ENCODE data around the gene KPTN. TPM values are rescaled to one million over a fixed set of nuclear protein-coding genes. Genes with fewer than 3 reads are reported as not detected.
A peak's percentile ranks its signal among the peaks of the same experiment; 100 is the strongest.

The KPTN gene
- total RNA-seq, 8 experiments from 2014 or later = 5.5 to 24.9 (median 9.6) TPM

DNA sequence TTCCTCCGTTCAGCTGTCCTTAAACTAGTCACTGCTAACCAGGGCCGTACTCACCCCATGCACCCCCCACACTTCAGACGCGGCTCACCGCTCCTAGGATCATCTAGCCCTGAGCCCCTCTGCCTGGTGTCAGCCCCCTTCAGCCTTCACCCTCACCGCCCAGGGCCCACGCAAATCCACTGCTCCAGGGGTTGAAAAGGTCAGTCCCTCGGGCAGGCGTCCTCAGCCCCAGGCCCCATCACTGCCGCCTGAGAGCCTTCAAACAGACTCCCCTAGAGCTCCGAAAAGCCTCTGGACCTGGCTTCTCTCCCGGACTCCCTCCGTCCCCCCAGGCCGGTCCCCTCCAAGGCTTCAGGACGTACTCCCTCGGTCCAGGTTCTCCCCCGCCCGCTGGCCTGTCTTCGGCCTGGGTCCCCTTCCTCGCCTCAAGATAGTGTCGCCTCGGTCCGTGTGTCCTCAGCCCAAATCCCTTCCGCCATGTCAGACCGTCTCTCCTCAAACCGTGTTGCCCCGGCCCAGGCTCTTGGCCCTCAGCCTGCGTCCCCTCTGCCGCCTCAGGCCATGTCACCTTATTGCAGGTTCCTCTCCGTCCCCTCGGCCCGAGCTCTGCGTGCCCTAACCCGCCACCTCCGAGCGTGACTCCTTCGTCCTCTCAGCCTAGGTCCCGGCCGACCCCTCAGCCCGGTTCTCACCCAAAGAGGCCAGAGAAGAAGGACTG lies 30.3 kb upstream of the KPTN start:
- H3K4me3 ChIP-seq = peak overlapping the region; percentile 50 to 88 (median 83)
- ATAC-seq (replicated peaks in 6 of 8) = peak in 4 of 8 experiments; percentile 1 to 2 (median 2)
- WGBS, 10 experiments = 0 to 60% methylated on average over 1 to 3 of the region's 40 CpGs; no CpG with 5 or more reads in 8 of the 10 experiments
- peak overlapping the region; percentile 91 to 96 for H3K27ac ChIP-seq
- H3K4me1 ChIP-seq (replicated peaks in 1 of 2) = peaks cover 11 to 13% of the 10 kb centered on the region in 2 donors
- in situ Hi-C loops (cut with MboI; ENCODE audit: low pct_unique_long_range_greater_than_20kb in 2 of 9, low sequenced_read_pairs in 9 of 9, unreplicated experiment in 9 of 9) = loop anchor here in 3 of 9 experiments (10.0 to 25.0 kb wide), 3 partner anchors 80 to 227 kb away; no protein-coding TSS in a partner anchor

DNA sequence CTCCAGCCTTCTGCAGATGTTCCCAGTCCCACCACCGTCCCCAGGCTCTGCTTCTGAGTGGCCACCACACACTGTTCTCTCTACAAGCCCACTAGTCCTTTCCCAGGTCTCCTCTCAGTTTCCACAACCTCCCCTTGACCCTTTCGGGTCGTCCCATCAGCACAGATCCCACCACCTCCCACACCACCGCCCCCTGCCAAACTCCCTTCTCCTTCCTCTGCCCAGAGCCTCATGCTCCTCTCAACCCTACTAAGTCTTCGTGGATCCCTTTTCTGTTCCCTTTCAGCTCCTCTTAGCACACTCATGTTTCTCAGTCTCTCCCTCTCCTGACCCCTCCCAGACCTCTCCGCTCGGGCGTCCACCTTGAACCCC lies 28.9 kb upstream of the KPTN start:
- WGBS, 10 experiments = 60 to 100% (median 85%) methylated on average over 1 to 5 of the region's 8 CpGs; no CpG with 5 or more reads in 3 of the 10 experiments
- peak overlapping the region in 3 of 5 donors; percentile 75 to 88 (median 83) for H3K4me3 ChIP-seq
- H3K4me1 ChIP-seq (replicated peaks in 1 of 2) = peaks cover 19% of the 10 kb centered on the region in 2 donors
- H3K27ac ChIP-seq = no peak overlapping the region
- no peak for ATAC-seq (replicated peaks in 6 of 8)
- in situ Hi-C loops (cut with MboI; ENCODE audit: low pct_unique_long_range_greater_than_20kb in 2 of 9, low sequenced_read_pairs in 9 of 9, unreplicated experiment in 9 of 9) = loop anchor here in 3 of 9 experiments (10.0 to 25.0 kb wide), 3 partner anchors 78 to 226 kb away; no protein-coding TSS in a partner anchor

- Histone ChIP-seq H3K4me1 (replicated peaks in 1 of 2) (peaks cover 25% of the 10 kb centered on the region in 2 donors), H3K27ac (peak overlapping the region in 1 of 2 donors; percentile 36), H3K4me3 (peak overlapping the region in 2 of 5 donors; percentile 75 to 83)
- 5 to 80% (median 60%) methylated on average over 2 to 4 of the region's 11 CpGs; no CpG with 5 or more reads in 3 of the 10 experiments for WGBS, 10 experiments
- in situ Hi-C loops (cut with MboI; ENCODE audit: low pct_unique_long_range_greater_than_20kb in 2 of 9, low sequenced_read_pairs in 9 of 9, unreplicated experiment in 9 of 9) = loop anchor here in 3 of 9 experiments (10.0 to 25.0 kb wide), 3 partner anchors 78 to 225 kb away; no protein-coding TSS in a partner anchor
- ATAC-seq (replicated peaks in 6 of 8) = no peak
Measured at GRCh38 chr19:47512183-47512947, 28.3 kb upstream of the KPTN start.

DNA sequence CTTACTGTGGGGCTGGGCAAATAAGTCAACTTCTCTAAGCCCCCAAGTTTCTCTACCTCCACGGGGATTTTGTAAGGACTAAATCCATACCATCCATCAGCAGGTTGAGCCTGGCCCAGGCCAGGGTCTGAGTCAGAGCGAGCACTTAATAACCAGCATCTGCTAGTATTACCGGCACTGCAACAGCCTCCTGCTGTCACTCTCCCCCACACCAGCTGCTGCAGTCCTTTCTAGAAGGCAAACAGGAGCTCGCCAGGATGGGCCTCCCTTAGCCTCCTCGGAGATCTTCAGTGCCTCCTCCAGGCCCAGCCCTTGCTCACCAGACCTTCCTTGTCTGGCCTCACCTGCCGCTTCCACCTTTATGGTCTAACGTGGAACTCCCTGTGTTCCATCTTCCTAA lies 27.7 kb upstream of the KPTN start:
- in situ Hi-C loops (cut with MboI; ENCODE audit: low pct_unique_long_range_greater_than_20kb in 2 of 9, low sequenced_read_pairs in 9 of 9, unreplicated experiment in 9 of 9) = loop anchor here in 3 of 9 experiments (10.0 to 25.0 kb wide), 3 partner anchors 77 to 224 kb away; no protein-coding TSS in a partner anchor
- H3K4me1 ChIP-seq (replicated peaks in 1 of 2) = peaks cover 31 to 32% of the 10 kb centered on the region in 2 donors
- WGBS, 10 experiments = 67 to 82% (median 77%) methylated on average over 1 to 4 of the region's 7 CpGs; no CpG with 5 or more reads in 6 of the 10 experiments
- peak overlapping the region in 2 of 5 donors; percentile 75 to 83 for H3K4me3 ChIP-seq
- no peak for ATAC-seq (replicated peaks in 6 of 8)
- H3K27ac ChIP-seq = no peak overlapping the region

DNA sequence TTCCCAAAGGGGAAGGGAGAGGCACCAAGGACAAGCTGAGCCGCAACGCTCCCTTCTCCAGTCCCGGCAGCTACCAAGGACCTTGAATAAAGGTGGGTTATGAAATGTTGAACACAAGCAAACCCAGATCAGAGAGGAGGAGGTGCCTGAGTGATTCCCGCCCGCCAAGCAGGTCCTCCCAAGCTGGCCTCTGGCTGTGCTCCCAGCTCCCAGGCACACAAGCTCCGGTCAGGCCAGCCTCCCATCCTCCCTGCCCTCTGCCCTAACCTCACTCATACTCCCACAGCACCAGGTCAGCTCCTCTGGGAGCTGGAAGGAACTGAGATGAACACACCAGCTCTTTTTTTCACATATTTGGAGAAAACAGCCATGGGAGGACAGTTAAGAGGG lies 27.1 kb upstream of the KPTN start:
- Histone ChIP-seq H3K27ac (no peak overlapping the region), H3K4me1 (replicated peaks in 1 of 2) (peaks cover 36 to 37% of the 10 kb centered on the region in 2 donors), H3K4me3 (no peak overlapping the region)
- WGBS, 10 experiments = 83 to 100% methylated on average over 1 to 2 of the region's 6 CpGs; no CpG with 5 or more reads in 8 of the 10 experiments
- ATAC-seq (replicated peaks in 6 of 8) = no peak
- in situ Hi-C loops (cut with MboI; ENCODE audit: low pct_unique_long_range_greater_than_20kb in 2 of 9, low sequenced_read_pairs in 9 of 9, unreplicated experiment in 9 of 9) = loop anchor here in 3 of 9 experiments (10.0 to 25.0 kb wide), 3 partner anchors 76 to 224 kb away; no protein-coding TSS in a partner anchor

- H3K27ac ChIP-seq = no peak overlapping the region
- no peak overlapping the region for H3K4me3 ChIP-seq
- peaks cover 38 to 40% of the 10 kb centered on the region in 2 donors for H3K4me1 ChIP-seq (replicated peaks in 1 of 2)
- WGBS, 10 experiments = 20 to 100% (median 60%) methylated on average over 1 to 5 of the region's 12 CpGs; no CpG with 5 or more reads in 3 of the 10 experiments
- in situ Hi-C loops (cut with MboI; ENCODE audit: low pct_unique_long_range_greater_than_20kb in 2 of 9, low sequenced_read_pairs in 9 of 9, unreplicated experiment in 9 of 9) = loop anchor here in 3 of 9 experiments (10.0 to 25.0 kb wide), 3 partner anchors 76 to 223 kb away; no protein-coding TSS in a partner anchor
- ATAC-seq (replicated peaks in 6 of 8) = no peak
Measured at GRCh38 chr19:47510516-47511127, 26.6 kb upstream of the KPTN start.

GRCh38 chr19:47509973-47510372 lies 26.0 kb upstream of the KPTN start:
- Histone ChIP-seq H3K27ac (no peak overlapping the region), H3K4me3 (no peak overlapping the region), H3K4me1 (replicated peaks in 1 of 2) (peaks cover 38 to 40% of the 10 kb centered on the region in 2 donors)
- in situ Hi-C loops (cut with MboI; ENCODE audit: low pct_unique_long_range_greater_than_20kb in 2 of 9, low sequenced_read_pairs in 9 of 9, unreplicated experiment in 9 of 9) = loop anchor here in 3 of 9 experiments (10.0 to 25.0 kb wide), 3 partner anchors 75 to 223 kb away; no protein-coding TSS in a partner anchor
- WGBS, 10 experiments = 56 to 100% (median 94%) methylated on average over 1 to 5 of the region's 8 CpGs; no CpG with 5 or more reads in 4 of the 10 experiments
- ATAC-seq (replicated peaks in 6 of 8) = no peak

DNA sequence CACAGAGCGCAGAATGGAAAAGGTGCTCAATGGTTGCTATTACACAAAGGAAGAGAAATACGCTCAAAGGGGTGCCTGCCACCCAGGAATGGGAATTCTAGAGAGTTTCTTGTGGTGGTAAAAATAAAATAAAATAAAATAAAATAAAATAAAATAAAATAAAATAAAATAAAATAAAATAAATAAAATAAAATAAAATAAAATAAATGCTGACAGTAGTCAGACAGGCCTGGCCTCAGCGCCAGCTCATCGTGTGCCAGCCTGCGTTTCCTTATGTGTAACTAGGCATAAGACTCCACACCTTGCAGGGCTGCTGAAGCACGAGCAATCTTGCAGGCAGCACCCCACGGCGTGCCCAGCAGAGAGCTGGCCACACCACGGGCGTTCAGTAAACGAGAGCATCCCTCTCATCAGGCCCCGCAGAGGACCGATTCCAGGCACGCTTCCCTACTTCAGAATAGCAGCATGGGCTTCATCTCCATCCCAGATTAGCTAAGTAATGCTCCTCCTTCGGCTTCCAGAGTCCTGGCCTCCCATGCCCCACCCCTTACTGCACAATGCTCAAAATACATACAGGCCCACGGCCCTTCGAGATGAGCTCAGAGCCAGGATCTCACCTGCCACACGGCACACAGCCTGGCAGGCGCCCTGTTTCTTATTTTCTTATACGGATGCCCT lies 25.3 kb upstream of the KPTN start:
- Histone ChIP-seq H3K27ac (no peak overlapping the region), H3K4me3 (no peak overlapping the region), H3K4me1 (replicated peaks in 1 of 2) (peaks cover 38 to 40% of the 10 kb centered on the region in 2 donors)
- in situ Hi-C loops (cut with MboI; ENCODE audit: low pct_unique_long_range_greater_than_20kb in 2 of 9, low sequenced_read_pairs in 9 of 9, unreplicated experiment in 9 of 9) = loop anchor here in 2 of 9 experiments (25.0 kb wide), 2 partner anchors 178 to 222 kb away; no protein-coding TSS in a partner anchor
- 90 to 96% (median 93%) methylated on average over 2 to 16 of the region's 20 CpGs for WGBS, 10 experiments
- ATAC-seq (replicated peaks in 6 of 8) = no peak

DNA sequence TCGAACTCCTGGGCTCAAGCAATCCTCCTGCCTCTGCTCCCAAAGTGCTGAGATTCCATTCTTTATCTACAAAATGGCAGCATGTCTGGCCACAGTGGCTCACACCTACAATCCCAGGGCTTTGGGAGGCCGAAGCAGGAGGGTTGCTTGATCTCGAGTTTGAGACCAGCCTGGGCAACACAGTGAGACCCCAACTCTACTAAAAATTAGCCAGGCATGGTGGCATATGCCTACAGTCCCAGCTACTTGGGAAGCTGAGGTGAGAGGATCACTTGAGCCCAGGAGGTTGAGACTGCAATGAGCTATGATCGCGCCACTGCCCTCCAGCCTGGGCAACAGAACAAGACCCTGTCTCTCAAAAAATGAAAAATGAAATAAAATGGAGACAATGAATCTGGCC lies 24.7 kb upstream of the KPTN start:
- in situ Hi-C loops (cut with MboI; ENCODE audit: low pct_unique_long_range_greater_than_20kb in 2 of 9, low sequenced_read_pairs in 9 of 9, unreplicated experiment in 9 of 9) = loop anchor here in 2 of 9 experiments (25.0 kb wide), 2 partner anchors 179 to 221 kb away; no protein-coding TSS in a partner anchor
- Histone ChIP-seq H3K4me1 (replicated peaks in 1 of 2) (peaks cover 37 to 38% of the 10 kb centered on the region in 2 donors), H3K4me3 (no peak overlapping the region), H3K27ac (no peak overlapping the region)
- no peak for ATAC-seq (replicated peaks in 6 of 8)
- 80 to 100% (median 100%) methylated on average over 1 to 5 of the region's 5 CpGs; no CpG with 5 or more reads in 1 of the 10 experiments for WGBS, 10 experiments

DNA sequence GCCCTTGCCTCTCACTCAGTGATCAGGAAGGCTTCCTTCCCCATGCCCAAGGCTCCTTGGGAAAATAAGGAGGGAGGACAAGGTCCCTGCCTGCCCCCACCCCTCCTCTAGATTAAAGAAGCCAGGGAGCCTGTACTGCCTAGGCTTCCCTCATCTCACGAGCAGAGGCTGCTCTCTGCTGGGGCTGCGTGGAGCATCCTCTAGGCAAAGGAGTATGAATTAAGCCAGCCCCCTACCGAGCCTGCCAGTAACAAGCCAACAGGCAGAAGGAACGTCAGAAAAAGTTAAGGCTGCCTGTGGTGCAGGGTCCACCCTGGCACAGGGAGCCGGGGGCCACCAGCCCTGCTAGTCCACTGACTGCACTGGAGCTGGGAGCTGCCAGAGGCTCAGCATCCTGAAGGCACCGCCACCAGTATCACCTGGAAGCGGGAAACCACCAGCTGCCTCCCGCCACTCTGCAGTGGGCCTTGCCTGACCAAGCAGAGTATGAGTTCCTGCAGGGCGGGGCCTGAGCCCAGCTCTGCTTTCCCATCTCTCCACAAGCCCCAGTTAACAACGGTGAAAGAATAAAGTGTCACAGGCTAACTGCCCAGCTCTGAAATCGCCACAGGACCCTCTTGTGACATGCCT lies 24.0 kb upstream of the KPTN start:
- Histone ChIP-seq H3K27ac (peak overlapping the region; percentile 84 to 90), H3K4me1 (replicated peaks in 1 of 2) (peaks cover 30 to 31% of the 10 kb centered on the region in 2 donors), H3K4me3 (no peak overlapping the region)
- ATAC-seq (replicated peaks in 6 of 8) = peak in 6 of 8 experiments; percentile 22 to 68 (median 66)
- in situ Hi-C loops (cut with MboI; ENCODE audit: low pct_unique_long_range_greater_than_20kb in 2 of 9, low sequenced_read_pairs in 9 of 9, unreplicated experiment in 9 of 9) = loop anchor here in 2 of 9 experiments (25.0 kb wide), 2 partner anchors 179 to 221 kb away; no protein-coding TSS in a partner anchor
- 40 to 95% (median 80%) methylated on average over 2 to 6 of the region's 11 CpGs; no CpG with 5 or more reads in 5 of the 10 experiments for WGBS, 10 experiments

- peak overlapping the region; percentile 84 to 90 for H3K27ac ChIP-seq
- 0 to 83% (median 37%) methylated on average over 1 to 3 of the region's 6 CpGs; no CpG with 5 or more reads in 6 of the 10 experiments for WGBS, 10 experiments
- ATAC-seq (replicated peaks in 6 of 8) = peak; percentile 51 to 95 (median 90)
- H3K4me1 ChIP-seq (replicated peaks in 1 of 2) = peaks cover 26 to 27% of the 10 kb centered on the region in 2 donors
- H3K4me3 ChIP-seq = peak overlapping the region in 1 of 5 donors; percentile 11
- in situ Hi-C loops (cut with MboI; ENCODE audit: low pct_unique_long_range_greater_than_20kb in 2 of 9, low sequenced_read_pairs in 9 of 9, unreplicated experiment in 9 of 9) = loop anchor here in 2 of 9 experiments (25.0 kb wide), 2 partner anchors 180 to 220 kb away; no protein-coding TSS in a partner anchor
Measured at GRCh38 chr19:47507012-47507411, 23.0 kb upstream of the KPTN start.

Measured in motor neuron (in vitro differentiated cells).